Measurements from ENCODE around the gene NUDT14.

GRCh38 chr14:105219043-105219612 is 38.0 kb upstream of the NUDT14 start:
- TF ChIP-seq, protein P1, sequence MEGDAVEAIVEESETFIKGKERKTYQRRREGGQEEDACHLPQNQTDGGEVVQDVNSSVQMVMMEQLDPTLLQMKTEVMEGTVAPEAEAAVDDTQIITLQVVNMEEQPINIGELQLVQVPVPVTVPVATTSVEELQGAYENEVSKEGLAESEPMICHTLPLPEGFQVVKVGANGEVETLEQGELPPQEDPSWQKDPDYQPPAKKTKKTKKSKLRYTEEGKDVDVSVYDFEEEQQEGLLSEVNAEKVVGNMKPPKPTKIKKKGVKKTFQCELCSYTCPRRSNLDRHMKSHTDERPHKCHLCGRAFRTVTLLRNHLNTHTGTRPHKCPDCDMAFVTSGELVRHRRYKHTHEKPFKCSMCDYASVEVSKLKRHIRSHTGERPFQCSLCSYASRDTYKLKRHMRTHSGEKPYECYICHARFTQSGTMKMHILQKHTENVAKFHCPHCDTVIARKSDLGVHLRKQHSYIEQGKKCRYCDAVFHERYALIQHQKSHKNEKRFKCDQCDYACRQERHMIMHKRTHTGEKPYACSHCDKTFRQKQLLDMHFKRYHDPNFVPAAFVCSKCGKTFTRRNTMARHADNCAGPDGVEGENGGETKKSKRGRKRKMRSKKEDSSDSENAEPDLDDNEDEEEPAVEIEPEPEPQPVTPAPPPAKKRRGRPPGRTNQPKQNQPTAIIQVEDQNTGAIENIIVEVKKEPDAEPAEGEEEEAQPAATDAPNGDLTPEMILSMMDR (IDR thresholded peaks at IDR 0.05) = no peak
- no peak for TF ChIP-seq EP300 (IDR thresholded peaks at IDR 0.05; ENCODE audit: low read depth)
- TF ChIP-seq POLR2AphosphoS5 (IDR thresholded peaks at IDR 0.05) = no peak

All from transverse colon (tissue), 4 donors.